K562 (cell line): Measurements from ENCODE around the gene GABRR1. TPM values are rescaled to one million over a fixed set of nuclear protein-coding genes. Genes with fewer than 3 reads are reported as not detected.

Source experiments
- ATAC-seq: fragments of 200-7000 bp; cut with Tn5 transposase; 3 replicates; pipeline ENCODE4 v1.9.1; 2020; ENCODE audit warnings: moderate library complexity
- BruUV-seq: library from RNA; stranded (reverse); fragments of 400-500 nt; replicated peaks from 2 replicates; lab custom pipeline; 2021; lab: Mats Ljungman, UMichigan
- CTCF ChIA-PET: fragments of 300-600 bp; formaldehyde crosslinking; extraction: SDS; loops from one replicate; lab custom pipeline; 2021; ENCODE audit warnings: low intra/inter-chr PET ratio; lab: Yijun Ruan, JAX
- POLR2A ChIA-PET: fragments of 300-600, 350-650 bp; sonication (Branson Sonifier 250); formaldehyde crosslinking; extraction: SDS; loops from one replicate; lab custom pipeline; 2021; ENCODE audit warnings: antibody characterized with exemption, inconsistent platforms; lab: Yijun Ruan, JAX
- DNase-seq, 4 experiments: peaks; one replicate each; pipeline versions ENCODE4 v3.0.0 to v3.0.0-alpha.2; 2011 to 2018; ENCODE audit warnings: low spot score in 3 of 4, mixed read lengths in 3 of 4; ENCODE audit errors: extremely low read depth in 1 of 4
- FAIRE-seq: peaks from 2 replicates; lab custom pipeline; 2011; peaks lifted over from hg19 to GRCh38; lab: Jason Lieb, UNC
- H2AFZ ChIP-seq: 2 replicates; pipeline ENCODE4 v1.6.0; 2011; ENCODE audit warnings: low read depth, low read length, control low read depth, inconsistent platforms
- H3K27ac ChIP-seq: fragments of 200-600 bp; 3 replicates; pipeline ENCODE4 v1.8.0; 2011; ENCODE audit warnings: low read depth, mild to moderate bottlenecking, control low read depth, inconsistent platforms, low read length, moderate library complexity, mixed read lengths; ENCODE audit errors: extremely low read depth
- H3K27me3 ChIP-seq, 2 experiments: fragments of 300-600 bp in 1 of 2; 2 replicates in 1 of 2; 3 replicates in 1 of 2; pipeline versions ENCODE4 v1.6.0 to v1.8.0; 2011; ENCODE audit warnings: inconsistent platforms in 2 of 2, low read length in 2 of 2, mild to moderate bottlenecking in 1 of 2, mixed read lengths in 1 of 2, moderate library complexity in 1 of 2; ENCODE audit not compliant: control insufficient read depth in 2 of 2, insufficient read depth in 2 of 2
- H3K36me3 ChIP-seq: fragments of 300-600 bp; 3 replicates; pipeline ENCODE4 v1.8.0; 2011; ENCODE audit warnings: mild to moderate bottlenecking, low read length, inconsistent platforms; ENCODE audit not compliant: control insufficient read depth, insufficient read depth
- H3K4me1 ChIP-seq, 2 experiments: fragments of 200-600 bp in 1 of 2; replicated peaks in 1 of 2; 2 replicates in 1 of 2; 3 replicates in 1 of 2; pipeline versions ENCODE4 v1.5.1 to v1.8.0; 2011; ENCODE audit warnings: inconsistent platforms in 2 of 2, low read length in 2 of 2, mild to moderate bottlenecking in 1 of 2, mixed read lengths in 1 of 2, moderate library complexity in 1 of 2; ENCODE audit not compliant: control insufficient read depth in 2 of 2, insufficient read depth in 2 of 2
- H3K4me2 ChIP-seq: 2 replicates; pipeline ENCODE4 v1.6.1; 2011; ENCODE audit warnings: low read length, control low read depth, inconsistent platforms, mixed read lengths; ENCODE audit not compliant: insufficient read depth
- H3K4me3 ChIP-seq: fragments of 200-600 bp; sonication (generic), shearing (Covaris generic); 2 replicates; pipeline ENCODE4 v1.5.1; 2016; ENCODE audit warnings: control low read depth, inconsistent platforms
- H3K79me2 ChIP-seq: fragments of 200-600 bp; 3 replicates; pipeline ENCODE4 v1.8.0; 2011; ENCODE audit warnings: low read length, inconsistent platforms; ENCODE audit not compliant: control insufficient read depth, insufficient read depth
- H3K9ac ChIP-seq, 2 experiments: 2 replicates each; pipeline versions ENCODE4 v1.6.0 to v1.6.1; 2011; ENCODE audit warnings: low read depth in 2 of 2, low read length in 2 of 2, control low read depth in 1 of 2, inconsistent platforms in 1 of 2, mild to moderate bottlenecking in 1 of 2, mixed read lengths in 1 of 2; ENCODE audit not compliant: insufficient read depth in 1 of 2
- H3K9me1 ChIP-seq: one replicate; pipeline ENCODE4 v1.6.0; 2011; ENCODE audit warnings: inconsistent platforms, mild to moderate bottlenecking, low read length, moderate library complexity; ENCODE audit not compliant: control insufficient read depth, insufficient read depth
- H3K9me3 ChIP-seq: replicated peaks from 2 replicates; pipeline ENCODE4 v1.5.1; 2011; ENCODE audit warnings: low read depth, low read length, inconsistent platforms; ENCODE audit not compliant: control insufficient read depth, insufficient read depth
- H4K20me1 ChIP-seq: replicated peaks from 2 replicates; pipeline ENCODE4 v1.6.1; 2011; ENCODE audit warnings: low read length, inconsistent platforms, mixed read lengths; ENCODE audit not compliant: control insufficient read depth, insufficient read depth
- PCBP2 ChIP-seq: fragments of 200-400 bp; formaldehyde crosslinking; IDR thresholded peaks from 2 replicates; pipeline ENCODE4 v1.6.1; 2018; ENCODE audit warnings: low read length, low read depth, mild to moderate bottlenecking, moderate library complexity; ENCODE audit not compliant: poor library complexity, severe bottlenecking
- POLR2B ChIP-seq: fragments of 450-650 bp; IDR thresholded peaks from 2 replicates; pipeline ENCODE4 v1.6.1; 2018; ENCODE audit warnings: low read depth; ENCODE audit not compliant: partially characterized antibody
- RBM14 ChIP-seq: fragments of 200-400 bp; formaldehyde crosslinking; IDR thresholded peaks from 2 replicates; pipeline ENCODE4 v1.6.1; 2018; ENCODE audit warnings: low read depth, mild to moderate bottlenecking, low read length, moderate library complexity, borderline replicate concordance; ENCODE audit not compliant: insufficient read depth
- TCFL5 ChIP-seq: fragments of 250-450 bp; sonication (Bioruptor Pico); conservative IDR thresholded peaks from 2 replicates; pipeline ENCODE4 v1.6.1; 2021; ENCODE audit warnings: mild to moderate bottlenecking, moderate library complexity, matching md5 sums
- ZBTB17 ChIP-seq: fragments of 450-650 bp; formaldehyde crosslinking; IDR thresholded peaks from 2 replicates; pipeline ENCODE4 v1.4.0; 2020; ENCODE audit warnings: mild to moderate bottlenecking
- WGBS: fragments of 100-300 bp; shearing (Covaris generic); methylation state at CpG from one replicate; pipeline ENCODE4 v1.1.6; 2016; ENCODE audit warnings: low coverage, mixed read lengths; ENCODE audit not compliant: insufficient coverage; ENCODE audit errors: missing lambda C conversion rate; 5-methylcytosine and 5-hydroxymethylcytosine counted together
- in situ Hi-C: fragments of 300-500 bp; cut with MboI; formaldehyde crosslinking; loops from 4 replicates; pipeline ENCODE4 v1.15.0; 2018; ENCODE audit warnings: inconsistent platforms, mixed read lengths
- intact Hi-C: fragments of 100-400 bp; cut with micrococcal nuclease; formaldehyde crosslinking; loops from 2 replicates; pipeline ENCODE4 v1.14.2; 2022
- polyA plus RNA-seq, 8 experiments: library from polyadenylated mRNA; depleted of rRNA in 4 of 8; stranded (reverse) in 5 of 8; unstranded in 3 of 8; fragments of >200 nt; fragmentation: Nextera tagmentation in 2 of 8; fragmentation: Illumina TruSeq in 1 of 8; extraction: Ambion mirVana in 2 of 8; extraction: Trizol in 1 of 8; gene quantifications; 2 replicates each; pipeline versions ENCODE4 v1.2.1 to v1.2.3, GENCODE V29; 2011 to 2014; ENCODE audit warnings: inconsistent platforms in 1 of 8, missing spikeins in 1 of 8
- total RNA-seq, 7 experiments: library from RNA; depleted of rRNA in 6 of 7; stranded (reverse); fragments of >200 nt in 6 of 7; fragmentation: Illumina TruSeq in 2 of 7; extraction: Trizol in 2 of 7; gene quantifications; 2 replicates each; pipeline versions ENCODE4 v1.2.1 to v1.2.3, GENCODE V29; 2011 to 2021; ENCODE audit warnings: low replicate concordance in 1 of 7
- TF ChIP-seq, protein P1 (sequence below): fragments of 200-800 bp; sonication (Bioruptor generic); IDR thresholded peaks from 2 replicates; pipeline ENCODE4 v1.6.1; 2017; ENCODE audit warnings: missing genetic modification characterization, missing compliant biosample characterization

The GABRR1 gene
- total and polyA plus RNA-seq, 9 of the 15 experiments (the other 6 are each of a cell fraction or from before 2014, with no cell fraction given) = not detected

DNA sequence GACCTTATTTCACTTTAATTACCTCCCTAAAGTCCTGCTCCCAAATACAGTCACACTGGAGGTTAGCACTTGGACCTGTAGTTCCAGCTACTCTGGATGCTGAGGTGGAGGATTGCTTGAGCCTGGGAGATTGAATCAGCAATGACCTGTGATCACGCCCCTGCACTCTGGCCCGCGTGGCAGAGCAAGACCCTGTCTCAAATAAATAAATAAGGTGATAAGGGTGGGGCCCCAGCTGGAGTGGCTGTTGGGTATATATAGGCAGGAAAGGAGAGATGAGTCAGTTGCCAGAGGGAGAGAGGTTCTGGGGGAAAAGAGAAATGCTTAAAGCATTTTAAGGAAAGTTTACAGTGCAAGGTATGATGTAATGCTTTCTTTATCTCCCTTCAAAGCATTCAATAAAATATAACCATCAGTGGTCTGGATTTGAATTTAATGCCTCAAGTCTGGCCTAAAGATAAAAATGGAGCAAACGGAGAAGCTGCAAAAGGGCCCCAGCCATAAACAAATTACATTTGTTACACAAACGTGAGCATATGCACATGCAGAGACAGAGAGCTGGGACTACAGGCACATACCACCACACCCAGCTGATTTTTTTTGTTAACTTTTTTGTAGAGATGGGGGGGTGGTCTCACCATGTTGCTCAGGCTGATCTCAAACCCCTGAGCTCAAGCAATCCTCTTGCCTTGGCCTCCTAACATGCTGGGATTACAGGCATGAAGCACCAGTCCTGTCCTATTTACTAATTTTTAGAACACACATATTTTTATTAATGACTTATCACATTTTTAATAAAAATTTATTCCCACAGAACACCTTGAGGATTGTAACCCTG, 77.4 kb downstream of the GABRR1 start:
- ATAC-seq = no peak
- no peak for DNase-seq
- FAIRE-seq = no peak
- Histone ChIP-seq H3K4me2 (no peak overlapping the region), H3K4me3 (no peak overlapping the region), H3K9me1 (no peaks in the 10 kb centered on the region), H3K9ac (no peak overlapping the region), H3K9me3 (no peaks in the 10 kb centered on the region), H3K4me1 (no peaks in the 10 kb centered on the region), H4K20me1 (no peaks in the 10 kb centered on the region), H3K36me3 (no peaks in the 10 kb centered on the region), H3K79me2 (no peaks in the 10 kb centered on the region), H3K27ac (no peak overlapping the region), H2AFZ (no peak overlapping the region)
- BruUV-seq = no TSS peak
- POLR2A ChIA-PET = no interaction called here
- TF ChIP-seq PCBP2 (no peak), ZBTB17 (CRISPR knock-in tag) (no peak), RBM14 (no peak), POLR2B (no peak), TCFL5 (no peak)
- TF ChIP-seq, protein P1, sequence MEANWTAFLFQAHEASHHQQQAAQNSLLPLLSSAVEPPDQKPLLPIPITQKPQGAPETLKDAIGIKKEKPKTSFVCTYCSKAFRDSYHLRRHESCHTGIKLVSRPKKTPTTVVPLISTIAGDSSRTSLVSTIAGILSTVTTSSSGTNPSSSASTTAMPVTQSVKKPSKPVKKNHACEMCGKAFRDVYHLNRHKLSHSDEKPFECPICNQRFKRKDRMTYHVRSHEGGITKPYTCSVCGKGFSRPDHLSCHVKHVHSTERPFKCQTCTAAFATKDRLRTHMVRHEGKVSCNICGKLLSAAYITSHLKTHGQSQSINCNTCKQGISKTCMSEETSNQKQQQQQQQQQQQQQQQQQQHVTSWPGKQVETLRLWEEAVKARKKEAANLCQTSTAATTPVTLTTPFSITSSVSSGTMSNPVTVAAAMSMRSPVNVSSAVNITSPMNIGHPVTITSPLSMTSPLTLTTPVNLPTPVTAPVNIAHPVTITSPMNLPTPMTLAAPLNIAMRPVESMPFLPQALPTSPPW (CRISPR knock-in tag) = no peak
- TF ChIP-seq, all 486 proteins: peak for 0
- CTCF ChIA-PET = no interaction called here
- intact Hi-C loops (no loop called here), in situ Hi-C loops (no loop called here)
- H3K27me3 ChIP-seq = peaks cover 0 to 4% of the 10 kb centered on the region in 2 experiments; a peak in 3 of 5 replicates
- 2% methylated on average over 5 of the region's 5 CpGs for WGBS
